HL-60 (cell line): ENCODE data around the gene RNASE7.
A peak's percentile ranks its signal among the peaks of the same experiment; 100 is the strongest.

Source experiments
- DNase-seq, 2 experiments: peaks; one replicate each; pipeline ENCODE4 v3.0.0-alpha.2; 2010 to 2020; ENCODE audit warnings: low read depth in 1 of 2, low spot score in 1 of 2
- H3K27ac ChIP-seq: fragments of 250-450 bp; sonication (Bioruptor Pico); replicated peaks from 2 replicates; pipeline ENCODE4 v1.5.1; 2020; ENCODE audit warnings: mild to moderate bottlenecking, moderate library complexity
- H3K27me3 ChIP-seq: fragments of 250-450 bp; sonication (Bioruptor Pico); 2 replicates; pipeline ENCODE4 v1.5.1; 2021; ENCODE audit warnings: mild to moderate bottlenecking, moderate library complexity; ENCODE audit not compliant: insufficient read depth, poor library complexity, severe bottlenecking
- H3K4me3 ChIP-seq: replicated peaks from 2 replicates; pipeline ENCODE4 v1.5.1; 2011; ENCODE audit warnings: mild to moderate bottlenecking, control low read depth, low read length; ENCODE audit not compliant: insufficient read depth
- CTCF ChIP-seq: IDR thresholded peaks from one replicate; pipeline ENCODE4 v1.5.1; 2011; ENCODE audit warnings: low read length, control low read depth, inconsistent platforms; ENCODE audit not compliant: insufficient read depth
- GABPA ChIP-seq: IDR thresholded peaks from 2 replicates; pipeline ENCODE4 v1.6.1; 2012; ENCODE audit warnings: low read depth
- POLR2AphosphoS5 ChIP-seq: IDR thresholded peaks from 2 replicates; pipeline ENCODE4 v1.6.1; 2012; ENCODE audit warnings: low read depth
- SPI1 ChIP-seq: IDR thresholded peaks from 2 replicates; pipeline ENCODE4 v1.6.1; 2012; ENCODE audit warnings: low read depth, mild to moderate bottlenecking, borderline replicate concordance
- TF ChIP-seq, protein P1 (sequence below): IDR thresholded peaks from 2 replicates; pipeline ENCODE4 v1.6.1; 2012; ENCODE audit warnings: low read depth; ENCODE audit not compliant: insufficient replicate concordance

The RNASE7 gene

GRCh38 chr14:21042918-21043317, 756 bp downstream of the RNASE7 start:
- no peak for DNase-seq
- Histone ChIP-seq H3K27ac (no peak overlapping the region), H3K27me3 (no peaks in the 10 kb centered on the region), H3K4me3 (no peak overlapping the region)
- TF ChIP-seq CTCF (no peak), POLR2AphosphoS5 (no peak), SPI1 (no peak), GABPA (no peak)
- TF ChIP-seq, protein P1, sequence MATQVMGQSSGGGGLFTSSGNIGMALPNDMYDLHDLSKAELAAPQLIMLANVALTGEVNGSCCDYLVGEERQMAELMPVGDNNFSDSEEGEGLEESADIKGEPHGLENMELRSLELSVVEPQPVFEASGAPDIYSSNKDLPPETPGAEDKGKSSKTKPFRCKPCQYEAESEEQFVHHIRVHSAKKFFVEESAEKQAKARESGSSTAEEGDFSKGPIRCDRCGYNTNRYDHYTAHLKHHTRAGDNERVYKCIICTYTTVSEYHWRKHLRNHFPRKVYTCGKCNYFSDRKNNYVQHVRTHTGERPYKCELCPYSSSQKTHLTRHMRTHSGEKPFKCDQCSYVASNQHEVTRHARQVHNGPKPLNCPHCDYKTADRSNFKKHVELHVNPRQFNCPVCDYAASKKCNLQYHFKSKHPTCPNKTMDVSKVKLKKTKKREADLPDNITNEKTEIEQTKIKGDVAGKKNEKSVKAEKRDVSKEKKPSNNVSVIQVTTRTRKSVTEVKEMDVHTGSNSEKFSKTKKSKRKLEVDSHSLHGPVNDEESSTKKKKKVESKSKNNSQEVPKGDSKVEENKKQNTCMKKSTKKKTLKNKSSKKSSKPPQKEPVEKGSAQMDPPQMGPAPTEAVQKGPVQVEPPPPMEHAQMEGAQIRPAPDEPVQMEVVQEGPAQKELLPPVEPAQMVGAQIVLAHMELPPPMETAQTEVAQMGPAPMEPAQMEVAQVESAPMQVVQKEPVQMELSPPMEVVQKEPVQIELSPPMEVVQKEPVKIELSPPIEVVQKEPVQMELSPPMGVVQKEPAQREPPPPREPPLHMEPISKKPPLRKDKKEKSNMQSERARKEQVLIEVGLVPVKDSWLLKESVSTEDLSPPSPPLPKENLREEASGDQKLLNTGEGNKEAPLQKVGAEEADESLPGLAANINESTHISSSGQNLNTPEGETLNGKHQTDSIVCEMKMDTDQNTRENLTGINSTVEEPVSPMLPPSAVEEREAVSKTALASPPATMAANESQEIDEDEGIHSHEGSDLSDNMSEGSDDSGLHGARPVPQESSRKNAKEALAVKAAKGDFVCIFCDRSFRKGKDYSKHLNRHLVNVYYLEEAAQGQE = no peak

DNA sequence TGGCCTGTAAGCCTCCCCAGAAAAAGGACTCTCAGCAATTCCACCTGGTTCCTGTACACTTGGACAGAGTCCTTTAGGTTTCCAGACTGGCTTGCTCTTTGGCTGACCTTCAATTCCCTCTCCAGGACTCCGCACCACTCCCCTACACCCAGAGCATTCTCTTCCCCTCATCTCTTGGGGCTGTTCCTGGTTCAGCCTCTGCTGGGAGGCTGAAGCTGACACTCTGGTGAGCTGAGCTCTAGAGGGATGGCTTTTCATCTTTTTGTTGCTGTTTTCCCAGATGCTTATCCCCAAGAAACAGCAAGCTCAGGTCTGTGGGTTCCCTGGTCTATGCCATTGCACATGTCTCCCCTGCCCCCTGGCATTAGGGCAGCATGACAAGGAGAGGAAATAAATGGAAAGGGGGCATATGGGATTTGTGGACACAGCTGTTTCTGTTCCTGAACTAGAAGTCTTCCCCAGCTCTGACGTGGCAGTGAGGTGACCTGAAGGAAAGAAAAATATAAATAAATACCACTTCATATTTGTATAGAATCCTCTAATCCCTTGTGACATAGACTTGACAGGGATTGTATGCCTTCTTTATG, 1.3 kb downstream of the RNASE7 start:
- no peak for TF ChIP-seq GABPA
- TF ChIP-seq, protein P1 = no peak
- no peak for TF ChIP-seq CTCF
- no peak for TF ChIP-seq SPI1
- no peak for TF ChIP-seq POLR2AphosphoS5
- H3K27ac ChIP-seq = no peak overlapping the region
- DNase-seq = no peak
- H3K27me3 ChIP-seq = no peaks in the 10 kb centered on the region
- no peak overlapping the region for H3K4me3 ChIP-seq

DNA sequence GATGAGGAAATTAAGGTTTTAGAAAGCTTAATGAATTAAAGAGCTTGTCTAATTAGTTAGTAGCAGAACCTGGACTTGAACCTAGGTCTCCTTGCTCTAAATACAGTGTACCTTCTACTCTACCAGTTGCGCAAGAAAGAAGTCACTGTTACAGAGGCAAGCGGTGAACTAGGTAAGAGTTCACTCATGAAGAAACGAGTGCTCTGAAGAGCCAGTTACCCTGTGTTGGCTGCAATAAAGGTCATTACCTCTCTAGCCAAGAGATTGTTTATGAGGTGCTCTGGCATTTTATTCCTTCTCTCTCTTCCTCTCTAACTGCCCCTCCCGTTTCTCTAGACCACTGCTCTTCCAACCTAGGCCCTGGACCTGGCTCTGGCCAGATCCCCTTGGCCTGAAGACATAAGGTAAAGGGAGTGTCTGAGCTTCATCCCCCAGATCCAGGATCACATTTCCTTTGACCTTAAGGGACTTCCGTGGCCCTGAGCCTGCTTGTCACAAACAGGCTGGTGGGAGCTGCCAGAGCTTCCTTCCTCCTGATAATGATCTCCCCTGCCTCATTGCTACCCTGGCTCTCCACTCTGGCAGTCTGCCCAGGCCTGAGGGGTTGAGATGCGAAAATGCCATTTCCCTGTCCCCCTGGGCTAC, 1.9 kb downstream of the RNASE7 start:
- DNase-seq = peak in 1 of 2 experiments; percentile 50
- no peaks in the 10 kb centered on the region for H3K27me3 ChIP-seq
- H3K4me3 ChIP-seq = no peak overlapping the region
- H3K27ac ChIP-seq = no peak overlapping the region
- TF ChIP-seq CTCF (no peak), SPI1 (no peak), GABPA (no peak), POLR2AphosphoS5 (no peak)
- TF ChIP-seq, protein P1 = no peak
